ENCODE results near the gene PEX5.

Gene PEX5

GRCh38 chr12:7145671-7146070 is 43.8 kb upstream of the PEX5 start:
- no peak for TF ChIP-seq CTCF (IDR thresholded peaks at IDR 0.05; ENCODE audit: control insufficient read depth, insufficient read depth, low read depth, low read length, missing control alignments)
- no peak overlapping the region for H3K4me3 ChIP-seq (ENCODE audit: control insufficient read depth, low read depth, low read length)
- DNase-seq (ENCODE audit: low read depth), result no peak

- TF ChIP-seq CTCF (IDR thresholded peaks at IDR 0.05; ENCODE audit: control insufficient read depth, insufficient read depth, low read depth, low read length, missing control alignments), result no peak
- DNase-seq (ENCODE audit: low read depth), result no peak
- no peak overlapping the region for H3K4me3 ChIP-seq (ENCODE audit: control insufficient read depth, low read depth, low read length)
These were observed 43.3 kb upstream of the PEX5 start for GRCh38 chr12:7146228-7146627.

GRCh38 chr12:7146906-7147305 is 42.6 kb upstream of the PEX5 start:
- TF ChIP-seq CTCF (IDR thresholded peaks at IDR 0.05; ENCODE audit: control insufficient read depth, insufficient read depth, low read depth, low read length, missing control alignments), result no peak
- no peak overlapping the region for H3K4me3 ChIP-seq (ENCODE audit: control insufficient read depth, low read depth, low read length)
- DNase-seq (ENCODE audit: low read depth), result no peak

- no peak for DNase-seq (ENCODE audit: low read depth)
- H3K4me3 ChIP-seq (ENCODE audit: control insufficient read depth, low read depth, low read length), result no peak overlapping the region
- no peak for TF ChIP-seq CTCF (IDR thresholded peaks at IDR 0.05; ENCODE audit: control insufficient read depth, insufficient read depth, low read depth, low read length, missing control alignments)
These were observed 39.1 kb upstream of the PEX5 start for GRCh38 chr12:7150356-7150755.

- no peak for TF ChIP-seq CTCF (IDR thresholded peaks at IDR 0.05; ENCODE audit: control insufficient read depth, insufficient read depth, low read depth, low read length, missing control alignments)
- no peak for DNase-seq (ENCODE audit: low read depth)
- H3K4me3 ChIP-seq (ENCODE audit: control insufficient read depth, low read depth, low read length), result no peak overlapping the region
These were observed 38.6 kb upstream of the PEX5 start for GRCh38 chr12:7150841-7151240.

- no peak overlapping the region for H3K4me3 ChIP-seq (ENCODE audit: control insufficient read depth, low read depth, low read length)
- no peak for DNase-seq (ENCODE audit: low read depth)
- TF ChIP-seq CTCF (IDR thresholded peaks at IDR 0.05; ENCODE audit: control insufficient read depth, insufficient read depth, low read depth, low read length, missing control alignments), result no peak
These were observed 38.0 kb upstream of the PEX5 start for GRCh38 chr12:7151532-7151931.

GRCh38 chr12:7152818-7153217 is 36.7 kb upstream of the PEX5 start:
- H3K4me3 ChIP-seq (ENCODE audit: control insufficient read depth, low read depth, low read length), result no peak overlapping the region
- DNase-seq (ENCODE audit: low read depth), result no peak
- no peak for TF ChIP-seq CTCF (IDR thresholded peaks at IDR 0.05; ENCODE audit: control insufficient read depth, insufficient read depth, low read depth, low read length, missing control alignments)

Measured in AG09309 (cell line).